Measurements from ENCODE around the gene PIRT. TPM values are rescaled to one million over a fixed set of nuclear protein-coding genes. Genes with fewer than 3 reads are reported as not detected.

Gene PIRT
- polyA plus RNA-seq, 1 donor (not counting 4 experiments of a cell fraction or from before 2014, with no cell fraction given): not detected

- Histone ChIP-seq H3K9ac (ENCODE audit: control insufficient read depth, extremely low read depth, insufficient read depth, low read length) (no peak overlapping the region), H3K9me1 (ENCODE audit: control insufficient read depth, extremely low read depth, insufficient read depth, low read length) (no peaks in the 10 kb centered on the region), H3K27me3 (ENCODE audit: control insufficient read depth, extremely low read depth, insufficient read depth, low read length) (peaks cover 5% of the 10 kb centered on the region), H3K4me1 (ENCODE audit: control insufficient read depth, extremely low read depth, insufficient read depth, low read length) (no peaks in the 10 kb centered on the region), H3K9me3 (ENCODE audit: control insufficient read depth, low read depth, low read length) (no peaks in the 10 kb centered on the region), H3K4me2 (ENCODE audit: control insufficient read depth, extremely low read depth, insufficient read depth, low read depth, low read length) (no peak overlapping the region), H3K79me2 (ENCODE audit: control insufficient read depth, insufficient read depth, low read length) (no peaks in the 10 kb centered on the region), H3K36me3 (ENCODE audit: control insufficient read depth in 2 of 2, extremely low read depth in 1 of 2, insufficient read depth in 2 of 2, low read length in 2 of 2) (no peaks in the 10 kb centered on the region), H3K27ac (ENCODE audit: control insufficient read depth, insufficient read depth, low read length) (no peak overlapping the region), H2AFZ (ENCODE audit: control insufficient read depth, low read length) (no peak overlapping the region), H3K4me3 (ENCODE audit: control insufficient read depth in 2 of 3, extremely low read depth in 1 of 3, insufficient read depth in 2 of 3, low read depth in 1 of 3, low read length in 3 of 3) (no peak overlapping the region), H4K20me1 (ENCODE audit: control insufficient read depth, extremely low read depth, insufficient read depth, low read length) (no peaks in the 10 kb centered on the region)
- dilution Hi-C loops (cut with MboI; ENCODE audit: extremely low pct_ligation_motif_present, low sequenced_read_pairs): no loop called here
- TF ChIP-seq EZH2 (IDR thresholded peaks at IDR 0.05; ENCODE audit: low read length): no peak
- TF ChIP-seq, protein P1, sequence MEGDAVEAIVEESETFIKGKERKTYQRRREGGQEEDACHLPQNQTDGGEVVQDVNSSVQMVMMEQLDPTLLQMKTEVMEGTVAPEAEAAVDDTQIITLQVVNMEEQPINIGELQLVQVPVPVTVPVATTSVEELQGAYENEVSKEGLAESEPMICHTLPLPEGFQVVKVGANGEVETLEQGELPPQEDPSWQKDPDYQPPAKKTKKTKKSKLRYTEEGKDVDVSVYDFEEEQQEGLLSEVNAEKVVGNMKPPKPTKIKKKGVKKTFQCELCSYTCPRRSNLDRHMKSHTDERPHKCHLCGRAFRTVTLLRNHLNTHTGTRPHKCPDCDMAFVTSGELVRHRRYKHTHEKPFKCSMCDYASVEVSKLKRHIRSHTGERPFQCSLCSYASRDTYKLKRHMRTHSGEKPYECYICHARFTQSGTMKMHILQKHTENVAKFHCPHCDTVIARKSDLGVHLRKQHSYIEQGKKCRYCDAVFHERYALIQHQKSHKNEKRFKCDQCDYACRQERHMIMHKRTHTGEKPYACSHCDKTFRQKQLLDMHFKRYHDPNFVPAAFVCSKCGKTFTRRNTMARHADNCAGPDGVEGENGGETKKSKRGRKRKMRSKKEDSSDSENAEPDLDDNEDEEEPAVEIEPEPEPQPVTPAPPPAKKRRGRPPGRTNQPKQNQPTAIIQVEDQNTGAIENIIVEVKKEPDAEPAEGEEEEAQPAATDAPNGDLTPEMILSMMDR (optimal IDR thresholded peaks at IDR 0.05 in 1 of 3, IDR thresholded peaks at IDR 0.05 in 1 of 3, conservative IDR thresholded peaks at IDR 0.05 in 1 of 3; ENCODE audit: extremely low read depth in 1 of 3, insufficient read depth in 2 of 3, low read length in 3 of 3): no peak
- DNase-seq (ENCODE audit: low read depth, low spot score) (no peak), FAIRE-seq (no peak)
Measured at GRCh38 chr17:10838682-10839081, 795 bp upstream of the PIRT start.

DNA sequence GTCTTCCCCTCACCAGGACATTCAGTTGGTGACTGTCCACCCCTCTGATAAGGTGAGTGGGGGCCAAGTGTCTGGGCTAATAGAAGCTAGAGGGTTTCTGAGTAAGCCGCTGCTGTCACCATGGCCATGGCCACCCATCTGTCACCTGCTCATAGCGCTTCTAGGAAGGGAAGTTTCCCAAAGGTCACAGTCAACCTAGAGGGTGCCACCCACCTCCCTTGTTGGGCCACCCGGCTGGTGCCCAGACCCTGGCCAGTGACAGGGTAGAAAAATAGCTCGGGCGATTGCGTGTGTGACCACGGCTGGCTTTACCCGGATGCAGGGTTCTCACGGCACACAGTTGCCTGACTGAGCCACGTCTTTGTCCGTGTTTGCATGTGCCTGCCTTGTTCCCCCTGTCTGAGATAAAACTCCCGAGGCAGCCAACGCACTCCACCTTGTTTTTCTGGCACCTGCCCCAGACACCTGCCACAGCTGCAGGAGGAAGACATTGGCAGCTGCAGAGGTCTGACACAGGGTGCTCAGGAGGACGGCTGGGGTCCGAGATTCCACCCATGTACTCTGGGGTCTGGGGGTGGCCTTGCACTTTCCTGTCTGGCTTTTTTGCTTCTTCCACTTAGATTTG lies 809 bp downstream of the PIRT start:
- Histone ChIP-seq H3K4me3 (ENCODE audit: control insufficient read depth in 2 of 3, extremely low read depth in 1 of 3, insufficient read depth in 2 of 3, low read depth in 1 of 3, low read length in 3 of 3) (no peak overlapping the region), H4K20me1 (ENCODE audit: control insufficient read depth, extremely low read depth, insufficient read depth, low read length) (no peaks in the 10 kb centered on the region), H3K27me3 (ENCODE audit: control insufficient read depth, extremely low read depth, insufficient read depth, low read length) (peaks cover 5% of the 10 kb centered on the region), H3K9ac (ENCODE audit: control insufficient read depth, extremely low read depth, insufficient read depth, low read length) (no peak overlapping the region), H3K4me1 (ENCODE audit: control insufficient read depth, extremely low read depth, insufficient read depth, low read length) (no peaks in the 10 kb centered on the region), H3K9me1 (ENCODE audit: control insufficient read depth, extremely low read depth, insufficient read depth, low read length) (no peaks in the 10 kb centered on the region), H3K79me2 (ENCODE audit: control insufficient read depth, insufficient read depth, low read length) (no peaks in the 10 kb centered on the region), H2AFZ (ENCODE audit: control insufficient read depth, low read length) (no peak overlapping the region), H3K9me3 (ENCODE audit: control insufficient read depth, low read depth, low read length) (no peaks in the 10 kb centered on the region), H3K36me3 (ENCODE audit: control insufficient read depth in 2 of 2, extremely low read depth in 1 of 2, insufficient read depth in 2 of 2, low read length in 2 of 2) (no peaks in the 10 kb centered on the region), H3K27ac (ENCODE audit: control insufficient read depth, insufficient read depth, low read length) (no peak overlapping the region), H3K4me2 (ENCODE audit: control insufficient read depth, extremely low read depth, insufficient read depth, low read depth, low read length) (no peak overlapping the region)
- DNase-seq (ENCODE audit: low read depth, low spot score) (no peak), FAIRE-seq (no peak)
- TF ChIP-seq EZH2 (IDR thresholded peaks at IDR 0.05; ENCODE audit: low read length): no peak
- TF ChIP-seq, protein P1 (optimal IDR thresholded peaks at IDR 0.05 in 1 of 3, IDR thresholded peaks at IDR 0.05 in 1 of 3, conservative IDR thresholded peaks at IDR 0.05 in 1 of 3; ENCODE audit: extremely low read depth in 1 of 3, insufficient read depth in 2 of 3, low read length in 3 of 3): no peak
- dilution Hi-C loops (cut with MboI; ENCODE audit: extremely low pct_ligation_motif_present, low sequenced_read_pairs): no loop called here

Measured in keratinocyte (primary cell).